ENCODE measurements around the gene WHRN. TPM values are rescaled to one million over a fixed set of nuclear protein-coding genes. Genes with fewer than 3 reads are reported as not detected.

The WHRN gene
- total RNA-seq, 1 donor from 2014 or later, result 12.2 TPM

GRCh38 chr9:114513055-114513958 lies 8.0 kb upstream of the WHRN start:
- Mint-ChIP-seq H3K27me3 (peaks cover 25% of the 10 kb centered on the region), H3K4me3 (peak overlapping the region; percentile 68), H3K36me3 (no peaks in the 10 kb centered on the region), H3K27ac (peak overlapping the region; percentile 94), H3K9me3 (no peaks in the 10 kb centered on the region), H3K4me1 (ENCODE audit: unreplicated experiment) (peaks cover 8% of the 10 kb centered on the region)
- TF ChIP-seq, protein P1, sequence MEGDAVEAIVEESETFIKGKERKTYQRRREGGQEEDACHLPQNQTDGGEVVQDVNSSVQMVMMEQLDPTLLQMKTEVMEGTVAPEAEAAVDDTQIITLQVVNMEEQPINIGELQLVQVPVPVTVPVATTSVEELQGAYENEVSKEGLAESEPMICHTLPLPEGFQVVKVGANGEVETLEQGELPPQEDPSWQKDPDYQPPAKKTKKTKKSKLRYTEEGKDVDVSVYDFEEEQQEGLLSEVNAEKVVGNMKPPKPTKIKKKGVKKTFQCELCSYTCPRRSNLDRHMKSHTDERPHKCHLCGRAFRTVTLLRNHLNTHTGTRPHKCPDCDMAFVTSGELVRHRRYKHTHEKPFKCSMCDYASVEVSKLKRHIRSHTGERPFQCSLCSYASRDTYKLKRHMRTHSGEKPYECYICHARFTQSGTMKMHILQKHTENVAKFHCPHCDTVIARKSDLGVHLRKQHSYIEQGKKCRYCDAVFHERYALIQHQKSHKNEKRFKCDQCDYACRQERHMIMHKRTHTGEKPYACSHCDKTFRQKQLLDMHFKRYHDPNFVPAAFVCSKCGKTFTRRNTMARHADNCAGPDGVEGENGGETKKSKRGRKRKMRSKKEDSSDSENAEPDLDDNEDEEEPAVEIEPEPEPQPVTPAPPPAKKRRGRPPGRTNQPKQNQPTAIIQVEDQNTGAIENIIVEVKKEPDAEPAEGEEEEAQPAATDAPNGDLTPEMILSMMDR (conservative IDR thresholded peaks at IDR 0.05), result no peak
- no peak for DNase-seq (ENCODE audit: extremely low spot score, unreplicated experiment)

DNA sequence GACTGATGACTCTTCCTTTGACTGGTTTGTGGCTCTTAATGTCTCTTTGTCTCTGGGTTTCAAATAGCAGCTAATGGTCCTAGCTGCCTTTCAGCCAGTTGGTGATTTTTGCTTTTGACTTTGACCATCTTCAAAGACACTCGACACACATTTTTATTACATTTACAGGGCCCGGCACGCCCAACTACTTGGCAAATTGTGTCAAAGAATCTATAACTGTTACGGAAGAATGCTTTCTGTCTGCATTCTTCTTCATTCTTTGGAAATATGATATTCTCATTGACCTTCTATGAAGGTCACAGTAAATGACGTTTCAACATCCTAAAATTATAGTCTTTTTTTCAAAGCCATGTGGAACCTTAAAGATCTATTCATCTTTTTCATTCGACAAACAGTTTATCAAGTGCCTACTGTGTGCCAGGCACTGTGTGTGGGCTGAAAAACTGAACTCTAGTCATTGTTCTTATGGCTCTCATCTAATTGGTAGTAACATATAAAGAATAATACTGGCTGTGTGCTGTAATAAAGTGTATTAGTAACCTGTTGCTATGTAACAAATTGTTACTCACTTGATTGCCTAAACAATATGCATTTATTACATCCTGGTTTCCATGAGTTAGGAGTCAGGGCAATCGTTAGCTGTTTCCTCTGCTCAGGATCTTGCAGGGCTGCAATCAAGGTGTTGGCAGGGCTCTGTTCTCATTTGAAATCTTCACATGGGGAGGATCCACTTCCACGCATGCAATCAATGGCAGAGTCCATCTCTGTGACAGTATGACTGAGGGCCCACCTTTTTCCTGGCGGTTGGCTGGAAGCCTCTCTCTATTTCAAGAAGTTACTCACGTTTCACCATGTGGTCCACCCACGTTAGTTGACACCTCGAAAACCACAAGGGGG lies 7.0 kb upstream of the WHRN start:
- H3K36me3 Mint-ChIP-seq, result no peaks in the 10 kb centered on the region
- no peak for DNase-seq (ENCODE audit: extremely low spot score, unreplicated experiment)
- TF ChIP-seq, protein P1 (conservative IDR thresholded peaks at IDR 0.05), result no peak
- peaks cover 31% of the 10 kb centered on the region for H3K27me3 Mint-ChIP-seq
- H3K27ac Mint-ChIP-seq, result peak overlapping the region; percentile 94
- peaks cover 16% of the 10 kb centered on the region for H3K4me1 Mint-ChIP-seq (ENCODE audit: unreplicated experiment)
- no peak overlapping the region for H3K4me3 Mint-ChIP-seq
- H3K9me3 Mint-ChIP-seq, result no peaks in the 10 kb centered on the region

DNA sequence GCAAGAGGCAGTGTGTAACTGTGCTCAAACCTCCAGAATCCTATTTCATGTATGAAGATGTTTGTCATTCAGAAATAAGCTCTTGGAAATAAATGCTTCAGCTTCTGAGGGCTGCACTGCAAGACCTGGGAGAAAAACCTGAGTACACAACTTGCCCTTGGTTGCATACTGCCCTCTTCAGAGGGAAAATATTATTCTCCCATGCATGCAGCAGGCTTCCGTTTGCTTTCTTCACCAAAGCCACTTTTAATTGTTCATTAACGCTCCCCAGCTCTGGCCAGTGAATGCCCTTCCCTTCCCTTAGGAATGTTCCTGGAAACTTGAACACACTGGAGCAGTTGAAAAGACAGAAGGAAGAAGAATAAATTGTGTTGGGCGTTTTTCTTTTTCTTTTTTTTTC lies 2.5 kb upstream of the WHRN start:
- no peak for DNase-seq (ENCODE audit: extremely low spot score, unreplicated experiment)
- Mint-ChIP-seq H3K4me1 (ENCODE audit: unreplicated experiment) (peaks cover 25% of the 10 kb centered on the region), H3K4me3 (peak overlapping the region; percentile 53), H3K27ac (peak overlapping the region; percentile 70), H3K9me3 (no peaks in the 10 kb centered on the region), H3K36me3 (no peaks in the 10 kb centered on the region), H3K27me3 (peaks cover 29% of the 10 kb centered on the region)
- TF ChIP-seq, protein P1 (conservative IDR thresholded peaks at IDR 0.05), result peak; percentile 40

GRCh38 chr9:114506082-114506390 lies 763 bp upstream of the WHRN start:
- peaks cover 32% of the 10 kb centered on the region for H3K27me3 Mint-ChIP-seq
- peak overlapping the region; percentile 93 for H3K27ac Mint-ChIP-seq
- no peaks in the 10 kb centered on the region for H3K36me3 Mint-ChIP-seq
- H3K4me3 Mint-ChIP-seq, result peak overlapping the region; percentile 96
- no peaks in the 10 kb centered on the region for H3K9me3 Mint-ChIP-seq
- no peak for DNase-seq (ENCODE audit: extremely low spot score, unreplicated experiment)
- peaks cover 42% of the 10 kb centered on the region for H3K4me1 Mint-ChIP-seq (ENCODE audit: unreplicated experiment)
- TF ChIP-seq, protein P1 (conservative IDR thresholded peaks at IDR 0.05), result no peak

GRCh38 chr9:114504341-114505186 lies 709 bp downstream of the WHRN start:
- no peaks in the 10 kb centered on the region for H3K36me3 Mint-ChIP-seq
- H3K27ac Mint-ChIP-seq, result peak overlapping the region; percentile 13
- TF ChIP-seq, protein P1 (conservative IDR thresholded peaks at IDR 0.05), result peak; percentile 59
- H3K4me3 Mint-ChIP-seq, result peak overlapping the region; percentile 87
- H3K9me3 Mint-ChIP-seq, result no peaks in the 10 kb centered on the region
- peaks cover 27% of the 10 kb centered on the region for H3K27me3 Mint-ChIP-seq
- DNase-seq (ENCODE audit: extremely low spot score, unreplicated experiment), result peak; percentile 74
- H3K4me1 Mint-ChIP-seq (ENCODE audit: unreplicated experiment), result peaks cover 48% of the 10 kb centered on the region
